GM21367 (cell line): ENCODE results near the gene TMEM114.

Experiments
- ATAC-seq: cut with Tn5 transposase; IDR thresholded peaks from one replicate; pipeline ENCODE4 v1.9.1; 2021; ENCODE audit not compliant: unreplicated experiment

The TMEM114 gene

DNA sequence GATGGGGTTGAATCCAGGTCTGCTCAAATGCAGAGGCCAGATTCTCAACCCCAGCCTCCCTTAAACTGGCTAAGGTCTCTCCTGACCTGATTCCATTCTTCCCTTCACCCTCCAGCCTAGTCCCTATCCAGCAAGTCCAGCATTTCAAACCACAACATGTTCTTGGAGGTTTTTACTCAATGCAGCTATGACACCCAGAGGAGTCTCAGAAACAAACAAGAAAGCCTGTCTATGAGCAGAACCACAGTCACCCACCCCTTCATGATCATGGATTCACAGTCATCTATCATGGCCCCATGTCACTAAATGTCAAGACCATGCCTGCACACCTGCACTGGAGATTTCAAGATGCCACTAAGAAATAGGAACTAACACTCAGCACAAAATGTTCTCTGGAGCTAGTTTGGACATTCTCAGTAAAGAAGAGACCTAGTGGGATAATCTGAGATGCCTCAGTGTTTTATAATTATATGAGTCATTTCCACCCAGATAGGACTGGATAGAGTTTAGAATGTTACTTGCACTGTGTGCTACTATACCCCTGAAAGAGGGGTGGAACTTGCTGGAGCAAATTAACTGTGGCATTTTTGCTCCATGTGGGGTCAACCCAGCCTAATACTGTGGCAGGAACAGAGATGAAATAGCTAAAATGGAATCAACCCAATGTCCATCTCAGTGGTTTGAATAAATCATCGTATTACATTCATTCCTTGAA, 21.7 kb upstream of the TMEM114 start:
- ATAC-seq: no peak

DNA sequence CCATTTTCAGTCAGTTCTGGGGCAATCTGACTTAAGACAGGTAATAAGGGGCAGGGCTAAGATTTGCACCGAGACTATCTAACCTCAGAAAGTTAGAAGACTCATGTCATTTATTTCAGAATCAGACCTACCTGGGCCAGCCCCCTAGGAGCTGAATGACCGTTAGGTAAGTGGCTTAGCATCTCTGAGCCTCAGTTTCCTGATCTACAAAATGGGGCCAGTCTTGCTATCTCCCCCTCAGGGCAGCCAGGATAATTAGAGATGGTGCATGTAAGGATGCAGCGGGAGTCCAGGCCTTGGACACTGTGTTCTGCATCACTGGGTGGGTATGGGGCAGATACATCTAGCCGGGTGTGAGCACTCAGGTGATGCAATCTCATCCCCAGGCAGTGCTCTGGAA, 20.8 kb upstream of the TMEM114 start:
- ATAC-seq: no peak

DNA sequence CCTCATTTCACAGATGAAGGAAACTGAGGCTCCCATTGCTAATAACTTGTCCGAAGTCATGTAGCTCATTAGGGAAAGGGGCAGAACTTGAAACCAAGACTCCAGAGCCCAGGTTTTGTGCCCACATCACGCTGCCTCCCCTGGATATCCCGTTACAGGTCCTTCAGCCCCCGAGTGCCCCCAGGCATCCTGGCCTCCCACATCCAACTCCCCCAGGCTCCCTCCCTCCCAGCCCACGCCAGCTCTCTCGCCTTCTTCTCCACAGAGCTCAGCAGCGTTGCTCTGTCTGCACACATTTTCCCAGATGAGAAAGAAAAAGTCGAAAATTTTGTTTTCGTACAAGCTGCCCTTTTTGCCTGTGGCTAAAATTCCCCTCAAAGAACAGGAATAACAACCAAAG, 16.9 kb upstream of the TMEM114 start:
- no peak for ATAC-seq

DNA sequence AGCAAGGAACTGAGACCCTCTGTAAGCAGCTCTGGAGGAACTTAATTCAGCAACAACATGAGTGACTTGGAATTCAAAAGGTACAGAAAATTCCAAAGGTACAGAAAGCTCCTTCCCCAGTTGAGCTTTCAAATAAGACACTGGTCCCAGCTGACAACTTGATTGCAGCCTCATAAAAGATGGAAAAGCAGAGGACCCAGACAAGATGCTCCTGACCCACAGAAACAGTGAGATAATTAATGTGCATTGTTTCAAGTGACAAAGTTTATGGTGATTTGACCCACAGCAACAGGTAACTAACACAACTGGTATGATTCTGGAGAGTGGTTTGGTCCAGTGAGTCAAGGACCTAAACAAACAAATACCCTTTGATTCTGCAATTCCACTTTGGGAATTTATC, 15.2 kb upstream of the TMEM114 start:
- ATAC-seq: no peak

DNA sequence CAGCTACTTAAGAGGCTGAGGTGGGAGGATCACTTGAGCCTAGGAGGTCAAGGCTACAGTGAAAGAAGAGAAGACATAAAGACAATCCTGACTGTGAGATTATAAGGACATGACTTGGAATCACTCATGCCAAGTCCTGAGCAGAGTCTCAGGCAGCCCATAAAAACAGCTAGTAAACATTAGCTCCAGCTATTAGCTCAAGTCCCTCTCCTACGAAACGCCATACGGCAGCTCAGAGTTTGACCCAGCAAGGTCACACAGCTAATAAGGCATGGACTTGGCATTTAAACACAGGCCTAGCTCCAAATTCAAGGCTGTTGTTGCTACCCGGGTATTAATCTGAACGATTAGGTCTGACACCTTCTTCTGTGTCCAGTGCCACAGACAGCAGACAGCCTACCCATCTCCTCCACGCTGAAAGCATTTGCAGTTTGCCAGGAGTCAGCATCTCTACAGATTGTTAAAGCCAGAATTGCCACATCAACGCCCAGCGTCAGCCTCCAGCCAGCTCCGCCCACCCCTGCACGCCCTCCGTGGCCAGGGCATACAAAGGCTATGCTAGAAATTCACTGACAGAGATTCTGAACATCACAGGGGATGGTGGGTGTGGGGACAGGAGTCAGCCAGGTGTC, 9.9 kb upstream of the TMEM114 start:
- no peak for ATAC-seq

DNA sequence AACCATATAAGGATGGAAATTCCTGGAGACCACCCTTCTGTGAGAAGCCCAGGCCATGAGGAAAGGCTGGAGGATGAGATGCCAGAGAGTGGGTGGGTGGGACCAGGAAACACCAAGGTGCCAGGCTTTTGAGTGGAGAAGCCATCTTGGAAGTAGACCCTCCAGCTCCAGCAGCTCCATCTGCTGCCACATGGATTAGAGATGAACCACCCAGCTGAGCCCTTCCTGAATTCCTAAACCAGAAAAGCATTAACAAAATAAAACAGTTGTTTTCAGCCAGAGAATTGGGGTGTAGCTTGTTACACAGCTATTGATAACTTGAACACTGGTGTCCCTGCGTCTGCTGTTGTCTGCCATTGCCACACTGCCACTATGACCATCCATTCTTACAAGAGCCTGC, 6.3 kb upstream of the TMEM114 start:
- ATAC-seq: no peak

DNA sequence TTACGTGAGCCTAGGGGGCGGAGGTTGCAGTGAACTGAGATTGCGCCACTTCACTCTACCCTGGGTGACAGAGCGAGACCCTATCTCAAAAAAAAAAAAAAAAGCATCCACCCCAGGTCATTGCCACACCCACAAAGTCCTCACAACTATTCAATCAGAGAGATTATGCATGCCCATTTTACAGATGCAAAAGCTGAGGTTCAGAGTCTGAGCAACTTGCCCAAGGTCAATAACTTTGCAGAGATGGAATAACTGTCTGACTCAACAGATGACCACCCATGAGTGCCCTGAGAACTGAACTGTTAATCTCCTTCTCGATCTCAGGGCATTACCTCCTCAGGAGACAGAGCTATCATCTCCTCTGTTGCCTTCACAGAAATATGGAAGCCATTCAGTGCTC, 5.5 kb upstream of the TMEM114 start:
- no peak for ATAC-seq

DNA sequence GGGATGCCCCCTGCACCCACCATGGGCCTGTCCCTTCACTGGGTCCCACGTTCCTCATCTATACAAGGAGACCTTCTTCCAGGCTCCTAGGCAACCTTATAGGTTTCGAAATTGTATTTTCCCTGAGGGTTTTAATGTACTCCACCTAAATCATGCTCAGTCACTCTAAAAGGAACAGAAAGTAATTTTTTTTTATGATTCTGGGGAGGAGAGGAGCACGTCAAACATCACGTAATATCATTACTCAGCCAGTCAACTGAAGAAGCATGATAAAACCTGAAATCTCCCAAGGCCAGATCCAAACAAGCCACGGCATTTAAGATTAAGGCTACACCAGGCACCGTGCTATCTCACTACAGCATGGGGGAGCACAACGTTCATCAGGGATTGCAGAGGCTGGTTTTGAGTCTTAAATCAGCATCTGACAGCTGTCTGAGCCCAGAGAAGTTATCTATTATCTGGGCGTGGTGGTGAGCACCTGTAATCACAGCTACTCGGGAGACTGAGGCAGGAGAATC, 3.9 kb upstream of the TMEM114 start:
- ATAC-seq: no peak

DNA sequence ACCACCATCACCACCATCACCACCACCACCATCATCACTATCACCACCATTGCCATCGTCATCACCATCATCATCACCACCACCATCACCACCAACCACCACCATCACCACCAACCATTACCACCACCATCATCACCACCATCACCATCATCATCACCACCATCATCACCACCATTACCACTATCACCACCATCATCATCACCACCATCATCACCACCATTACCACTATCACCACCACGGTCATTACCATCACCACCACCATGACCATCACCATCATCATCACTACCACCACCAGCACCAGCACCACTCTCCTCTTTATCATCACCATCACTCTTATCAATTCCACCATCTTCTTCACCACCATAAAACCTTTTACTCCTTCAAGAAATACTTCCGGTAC, 1.1 kb upstream of the TMEM114 start:
- no peak for ATAC-seq

DNA sequence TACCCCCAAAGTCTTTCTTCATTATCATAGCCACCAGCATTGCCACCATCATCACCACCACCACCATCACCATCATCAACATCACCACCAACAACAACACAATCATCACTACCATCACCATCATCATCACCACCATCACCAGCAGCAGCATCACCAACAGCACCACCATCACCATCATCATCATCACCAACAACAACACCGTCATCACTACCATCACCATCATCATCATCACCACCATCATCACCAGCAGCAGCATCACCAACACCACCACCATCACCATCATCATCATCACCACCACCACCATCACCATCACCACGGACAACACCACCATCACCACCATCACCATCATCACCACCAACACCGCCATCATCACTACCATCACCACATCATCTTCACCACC, 500 bp upstream of the TMEM114 start:
- no peak for ATAC-seq

DNA sequence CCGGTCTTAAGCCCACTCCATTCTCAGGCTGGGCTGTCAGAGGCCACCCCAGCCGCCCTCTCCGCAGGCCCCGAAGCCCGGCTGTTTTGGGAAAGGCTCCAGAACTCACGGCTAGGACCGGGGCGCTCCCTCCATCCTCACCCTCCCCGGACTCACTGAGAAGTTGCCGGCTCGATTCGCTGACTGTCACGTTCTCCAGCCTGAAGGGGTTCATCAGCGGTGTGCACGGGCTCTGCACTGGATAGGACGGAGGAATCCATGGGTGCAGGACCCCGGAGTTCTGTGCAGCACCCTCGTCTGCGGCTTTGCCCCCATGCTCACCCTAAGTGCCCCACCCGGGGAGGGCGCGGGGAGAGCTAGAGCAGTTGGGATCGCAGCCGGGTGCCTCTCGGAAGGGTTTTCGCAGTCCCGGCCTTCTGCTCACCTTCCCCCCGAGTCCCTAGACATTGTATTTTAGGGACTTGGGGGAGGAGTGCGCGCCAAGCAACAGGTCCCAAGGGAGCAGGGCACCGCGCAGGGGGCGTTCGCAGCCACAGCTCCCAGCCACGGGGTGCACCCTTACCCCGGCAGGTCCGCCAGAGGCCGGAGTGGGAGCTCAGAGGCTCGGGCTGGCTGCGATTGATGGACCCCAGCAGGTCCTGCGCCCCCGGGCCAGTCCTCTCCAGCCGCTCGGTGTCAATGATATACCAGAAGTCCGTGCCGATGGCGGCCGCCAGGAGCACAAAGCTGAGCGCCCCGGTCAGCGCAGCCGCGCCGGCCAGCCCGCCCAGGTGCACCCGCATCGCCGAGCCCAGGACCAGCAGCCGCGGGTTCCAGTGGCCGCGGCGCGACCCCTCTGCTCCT, 1.0 kb downstream of the TMEM114 start:
- no peak for ATAC-seq

DNA sequence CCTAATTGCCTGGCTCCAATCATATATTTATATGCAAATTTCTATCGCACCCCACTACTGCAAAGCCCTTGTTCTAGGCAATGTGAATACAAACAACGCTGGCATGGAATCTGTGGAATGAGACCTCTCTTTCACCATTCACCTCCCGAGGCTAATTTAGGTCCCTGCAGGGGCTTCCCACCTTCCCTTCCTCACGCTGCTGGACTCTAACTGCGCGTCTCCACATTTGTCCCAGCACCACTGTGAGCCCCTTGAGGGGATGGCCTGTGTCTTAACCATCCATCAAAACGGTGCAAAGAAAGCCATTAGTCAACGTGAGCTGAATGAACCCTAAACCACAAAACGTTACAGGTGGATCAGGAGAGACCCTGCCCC, 1.6 kb downstream of the TMEM114 start:
- ATAC-seq: no peak

DNA sequence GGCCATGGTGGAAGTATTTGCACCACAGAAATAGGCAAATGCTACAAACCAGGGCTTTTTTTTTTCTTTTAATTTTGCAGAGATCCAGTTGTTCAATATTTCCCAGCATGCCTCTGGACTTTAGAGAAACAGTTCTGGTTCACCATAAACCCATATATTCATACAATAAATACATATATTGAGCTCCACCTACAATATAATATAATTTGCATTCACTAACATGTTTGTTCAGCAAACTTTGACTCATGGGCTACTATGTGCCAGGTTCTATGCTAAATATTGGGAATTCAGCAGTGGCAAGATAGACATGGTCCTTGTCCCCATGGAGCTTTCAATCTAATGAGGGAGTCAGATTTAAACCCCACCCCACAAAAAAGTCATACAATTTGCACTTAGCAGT, 3.2 kb downstream of the TMEM114 start:
- no peak for ATAC-seq

DNA sequence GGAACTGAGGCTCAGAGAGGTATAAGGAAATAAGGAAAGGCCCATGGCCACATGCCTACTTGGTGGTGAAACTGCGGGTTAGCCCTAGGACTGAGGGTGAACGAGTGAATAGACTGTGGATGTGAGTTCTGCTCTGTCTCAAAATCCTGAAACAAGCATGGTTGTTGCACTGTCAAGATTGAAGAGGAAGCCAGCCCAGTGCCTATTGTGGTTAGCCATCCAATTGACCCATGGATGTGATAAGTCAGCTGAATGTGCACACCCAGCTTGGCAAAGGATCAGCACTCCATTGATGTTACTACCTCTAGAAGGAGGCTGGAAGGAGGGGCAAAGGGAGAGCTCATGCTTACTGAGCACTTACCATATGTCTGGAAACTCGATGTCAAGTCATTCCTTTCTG, 4.5 kb downstream of the TMEM114 start:
- ATAC-seq: no peak

DNA sequence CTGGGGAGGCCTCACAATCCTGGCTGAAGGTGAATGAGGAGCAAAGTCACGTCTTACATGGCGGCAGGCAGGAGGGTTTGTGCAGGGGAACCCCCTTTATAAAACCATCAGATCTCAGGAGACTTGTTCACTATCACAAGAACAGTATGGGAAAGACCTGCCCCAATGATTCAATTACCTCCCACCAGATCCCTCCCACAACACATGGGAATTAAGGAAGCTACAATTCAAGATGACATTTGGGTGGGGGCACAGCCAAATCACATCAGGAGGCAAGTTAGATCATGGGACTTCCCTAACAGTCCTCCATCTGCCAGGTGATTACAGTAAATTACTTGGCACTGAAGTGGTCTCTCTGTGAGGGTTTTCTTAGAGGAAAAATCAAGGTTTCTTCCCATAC, 5.3 kb downstream of the TMEM114 start:
- no peak for ATAC-seq

DNA sequence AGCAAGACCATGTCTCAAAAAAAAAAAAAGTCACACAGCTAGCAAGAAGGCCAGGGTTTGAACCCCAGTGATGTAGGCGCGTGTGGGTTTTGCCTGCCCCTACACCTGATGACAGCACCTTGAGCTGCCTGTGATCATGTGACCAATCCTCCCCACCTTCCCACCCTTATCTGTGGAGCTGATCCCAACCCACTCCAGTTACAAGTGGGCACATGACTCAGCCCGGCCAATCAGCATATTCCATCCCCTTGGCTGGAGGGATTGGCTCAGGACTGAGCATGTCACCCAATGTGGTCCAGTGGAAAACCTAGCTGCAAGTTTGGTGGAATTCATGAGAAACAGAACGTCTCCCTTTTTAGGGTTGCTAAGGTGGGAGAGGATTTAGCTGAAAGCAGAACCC, 6.6 kb downstream of the TMEM114 start:
- no peak for ATAC-seq

DNA sequence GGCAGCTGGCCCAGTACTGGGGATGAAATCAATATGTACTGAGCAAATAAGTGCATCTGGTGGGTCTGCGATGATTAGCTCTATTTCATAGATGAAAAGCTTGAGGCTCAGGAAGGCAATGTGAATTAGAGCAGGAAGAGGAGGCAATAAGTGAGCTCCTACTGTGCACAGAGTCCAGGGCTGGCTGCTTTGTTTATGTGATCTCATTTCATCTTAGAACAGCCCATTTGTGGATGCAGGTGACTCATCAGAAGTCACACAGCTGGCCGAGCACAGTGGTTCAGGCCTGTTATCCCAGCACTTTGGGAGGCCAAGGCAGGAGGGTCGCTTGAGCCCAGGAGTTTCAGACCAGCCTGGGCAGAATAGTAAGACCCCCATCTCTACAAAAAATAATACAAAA, 7.1 kb downstream of the TMEM114 start:
- ATAC-seq: no peak

DNA sequence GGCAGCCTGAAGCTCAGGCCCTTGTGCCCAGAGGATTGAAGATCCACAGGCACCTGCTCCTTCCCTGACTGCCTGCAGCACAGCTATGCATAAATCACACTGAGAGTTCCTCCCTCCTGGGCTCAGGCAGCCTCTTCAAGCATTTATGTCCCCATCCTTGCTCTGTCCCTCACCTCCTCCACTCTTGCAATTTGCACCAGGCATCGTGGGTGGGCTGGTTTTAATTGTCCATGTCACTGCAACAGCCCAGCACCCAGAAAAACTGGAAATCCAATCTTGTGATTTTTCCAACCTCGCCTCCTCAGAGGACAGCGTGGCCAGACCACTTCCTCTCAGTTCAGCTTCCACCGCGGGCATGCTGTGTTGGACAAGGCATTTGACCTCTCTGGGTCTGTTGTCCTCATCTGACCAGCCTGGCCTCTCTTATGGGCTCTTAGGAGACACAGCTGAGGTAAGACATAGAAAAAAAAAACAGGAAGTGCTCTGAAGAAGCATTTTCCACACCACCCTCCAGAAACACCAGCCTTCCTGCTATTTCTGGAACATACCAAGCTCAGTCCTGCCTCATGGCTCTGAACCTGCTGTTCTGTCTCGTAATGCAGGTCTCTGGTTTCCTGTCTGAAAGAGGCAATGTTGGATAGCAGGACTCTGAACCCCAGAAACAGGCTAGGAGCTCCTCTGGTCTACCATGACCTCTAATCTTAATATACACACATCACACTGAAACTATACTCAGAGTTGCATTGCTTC, 8.3 kb downstream of the TMEM114 start:
- ATAC-seq: no peak

DNA sequence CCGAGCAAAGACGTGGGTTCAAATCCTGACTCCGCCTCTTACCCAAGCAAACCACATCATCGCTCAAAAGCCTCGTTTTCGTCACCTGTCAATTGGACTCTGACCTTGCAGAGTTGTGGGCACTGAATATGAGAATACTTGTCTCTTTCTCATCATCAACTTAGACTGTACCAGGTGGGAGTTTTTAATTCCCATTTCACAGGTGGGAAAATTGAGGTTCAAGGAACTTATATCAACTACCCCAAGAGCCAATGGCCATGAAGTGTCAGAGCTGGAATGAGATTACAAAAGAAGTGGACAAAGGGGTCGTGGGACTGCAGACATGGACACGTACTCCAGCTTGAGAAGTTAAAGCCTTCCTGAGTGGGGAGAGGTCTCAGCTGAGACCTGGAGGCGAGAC, 10.8 kb downstream of the TMEM114 start:
- no peak for ATAC-seq

DNA sequence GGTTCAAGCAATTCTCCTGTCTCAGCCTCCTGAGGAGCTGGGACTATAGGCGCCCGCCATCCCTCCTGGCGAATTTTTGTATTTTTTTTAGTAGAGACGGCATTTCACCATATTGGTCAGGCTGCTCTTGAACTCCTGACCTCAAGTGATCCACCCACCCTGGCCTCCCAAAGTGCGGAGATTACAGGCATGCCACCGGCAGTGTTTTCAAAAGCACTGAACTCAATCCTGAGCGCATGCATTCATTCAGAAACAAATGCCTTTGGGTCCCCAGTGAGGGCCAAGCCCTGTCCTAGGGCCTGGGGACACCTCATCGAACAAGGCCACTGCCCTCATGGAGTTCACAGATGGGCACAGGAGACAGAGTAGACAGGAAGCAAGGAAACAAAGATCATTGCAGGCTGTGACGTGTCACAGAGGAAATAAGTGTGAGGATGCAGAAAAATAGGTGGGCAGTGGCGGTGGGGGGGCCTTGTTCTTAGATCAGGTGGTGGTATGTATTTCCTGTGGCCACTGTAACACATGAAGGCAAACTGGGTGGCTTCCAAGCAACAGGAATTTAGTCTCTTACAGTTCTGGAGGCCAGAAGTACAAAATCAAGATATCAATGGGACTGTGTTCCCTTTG, 12.5 kb downstream of the TMEM114 start:
- no peak for ATAC-seq
